Left lung (tissue), 10 donors: ENCODE measurements around the gene ZNF563. TPM values are rescaled to one million over a fixed set of nuclear protein-coding genes. Genes with fewer than 3 reads are reported as not detected.
"Not testable (repeated sequence)": the region's sequence is repeated elsewhere in the genome, so short reads cannot be mapped to it uniquely, and the experiment has no call there.

Experiments used
- ATAC-seq: fragments of 200-7000 bp; cut with Tn5 transposase; one replicate; pipeline ENCODE4 v1.9.1; 2020; ENCODE audit warnings: moderate library complexity
- DNase-seq, 4 donors: peaks; one replicate each; pipeline ENCODE4 v3.0.0-alpha.2; 2013 to 2020
- H3K27ac ChIP-seq, 2 donors: fragments of 200-600 bp; sonication (generic) in 1 of 2; one replicate each; pipeline versions ENCODE4 v1.5.0 to v1.8.0; 2020 to 2021
- H3K27me3 ChIP-seq, 2 donors: fragments of 200-600 bp; sonication (generic) in 1 of 2; one replicate each; pipeline versions ENCODE4 v1.5.0 to v1.8.0; 2020 to 2021
- H3K36me3 ChIP-seq, 2 donors: fragments of 200-600 bp; sonication (generic) in 1 of 2; one replicate each; pipeline versions ENCODE4 v1.5.0 to v1.8.0; 2020 to 2021
- H3K4me1 ChIP-seq, 2 donors: fragments of 200-600 bp; one replicate each; pipeline ENCODE4 v1.8.0; 2021
- H3K4me3 ChIP-seq, 2 donors: fragments of 200-600 bp; sonication (generic) in 1 of 2; one replicate each; pipeline versions ENCODE4 v1.5.0 to v1.8.0; 2020 to 2021; ENCODE audit warnings: mild to moderate bottlenecking in 1 of 2
- H3K9me3 ChIP-seq, 2 donors: fragments of 200-600 bp; sonication (generic) in 1 of 2; one replicate each; pipeline versions ENCODE4 v1.5.0 to v1.8.0; 2020 to 2021
- CTCF ChIP-seq, 2 donors: fragments of 200-600 bp; sonication (generic) in 1 of 2; IDR thresholded peaks; one replicate each; pipeline versions ENCODE4 v1.5.0 to v1.8.0; 2021; ENCODE audit warnings: antibody characterized with exemption in 2 of 2
- intact Hi-C, 2 donors: fragments of 100-400 bp; cut with DNase I; formaldehyde crosslinking; loops; one replicate each; pipeline versions ENCODE4 v1.11.2 to v1.14.2; 2022
- polyA plus RNA-seq, 6 donors: library from polyadenylated mRNA; unstranded; fragments of 120-200 nt; gene quantifications; one replicate each; pipeline ENCODE4 v1.2.1, GENCODE V29; 2013; ENCODE audit not compliant: insufficient read length in 6 of 6
- total RNA-seq, 2 donors: library from RNA; stranded (reverse); fragmentation: NEBNext Ultra II Directional; extraction: Animal tissue kit (Norgen Biotek cat#: 25700); gene quantifications; one replicate each; pipeline ENCODE4 v1.2.1, GENCODE V29; 2021
- donor health status: DM: no; HTN: yes; CAD: no.
- donor health status: DM: no; HTN: no; CAD: no.

The ZNF563 gene
- total and polyA plus RNA-seq, 8 donors: 3.9 to 5.9 (median 4.3) TPM

GRCh38 chr19:12325690-12326089, 7.7 kb downstream of the ZNF563 start:
- no peaks in the 10 kb centered on the region for H3K4me1 ChIP-seq
- TF ChIP-seq CTCF (IDR thresholded peaks at IDR 0.05): no peak
- peaks cover 0 to 21% of the 10 kb centered on the region in 2 donors for H3K36me3 ChIP-seq
- peaks cover 0 to 21% of the 10 kb centered on the region in 2 donors for H3K9me3 ChIP-seq
- ATAC-seq (no peak), DNase-seq (no peak)
- H3K27ac ChIP-seq: no peak overlapping the region
- intact Hi-C loops: no loop called here
- no peaks in the 10 kb centered on the region for H3K27me3 ChIP-seq
- no peak overlapping the region for H3K4me3 ChIP-seq

GRCh38 chr19:12318782-12319413, 14.5 kb downstream of the ZNF563 start:
- intact Hi-C loops: no loop called here
- ATAC-seq: no peak
- Histone ChIP-seq H3K27ac (no peak overlapping the region), H3K9me3 (peaks cover 0 to 65% of the 10 kb centered on the region in 2 donors), H3K36me3 (peaks cover 0 to 56% of the 10 kb centered on the region in 2 donors), H3K4me3 (no peak overlapping the region), H3K27me3 (no peaks in the 10 kb centered on the region), H3K4me1 (no peaks in the 10 kb centered on the region)
- DNase-seq: no peak
- TF ChIP-seq CTCF (IDR thresholded peaks at IDR 0.05): no peak

GRCh38 chr19:12314553-12314952, 18.9 kb downstream of the ZNF563 start:
- H3K4me1 ChIP-seq: no peaks in the 10 kb centered on the region
- TF ChIP-seq CTCF (IDR thresholded peaks at IDR 0.05): no peak
- ATAC-seq: peak; percentile 77
- DNase-seq: peak in 1 of 4 donors; percentile 16
- peaks cover 0 to 32% of the 10 kb centered on the region in 2 donors for H3K9me3 ChIP-seq
- H3K27me3 ChIP-seq: no peaks in the 10 kb centered on the region
- peak overlapping the region in 1 of 2 donors; percentile 6 for H3K27ac ChIP-seq
- intact Hi-C loops: no loop called here
- peak overlapping the region in 1 of 2 donors; percentile 1 for H3K4me3 ChIP-seq
- H3K36me3 ChIP-seq: peaks cover 0 to 24% of the 10 kb centered on the region in 2 donors

- H3K4me1 ChIP-seq, H3K9me3 ChIP-seq, H3K4me3 ChIP-seq, DNase-seq, H3K36me3 ChIP-seq, H3K27me3 ChIP-seq, H3K27ac ChIP-seq, ATAC-seq, intact Hi-C loops: not testable (repeated sequence)
These were observed 24.5 kb downstream of the ZNF563 start for GRCh38 chr19:12308891-12309290.

- Histone ChIP-seq H3K36me3 (no peaks in the 10 kb centered on the region), H3K4me1 (peaks cover 8 to 34% of the 10 kb centered on the region in 2 donors), H3K4me3 (peak overlapping the region; percentile 99), H3K27me3 (no peaks in the 10 kb centered on the region), H3K9me3 (no peaks in the 10 kb centered on the region), H3K27ac (peak overlapping the region; percentile 96 to 97)
- no peak for TF ChIP-seq CTCF (IDR thresholded peaks at IDR 0.05)
- ATAC-seq (no peak), DNase-seq (no peak)
- intact Hi-C loops: no loop called here
These were observed 38.2 kb downstream of the ZNF563 start for GRCh38 chr19:12295191-12295590.
